HG02885 (cell line): Measurements from ENCODE around the gene KDM8.

Source experiments
- ATAC-seq: cut with Tn5 transposase; IDR thresholded peaks from one replicate; pipeline ENCODE4 v1.9.1; 2021; ENCODE audit warnings: mild to moderate bottlenecking; ENCODE audit not compliant: unreplicated experiment, poor library complexity

KDM8 gene

GRCh38 chr16:27228621-27229501, 25.5 kb downstream of the KDM8 start:
- no peak for ATAC-seq

DNA sequence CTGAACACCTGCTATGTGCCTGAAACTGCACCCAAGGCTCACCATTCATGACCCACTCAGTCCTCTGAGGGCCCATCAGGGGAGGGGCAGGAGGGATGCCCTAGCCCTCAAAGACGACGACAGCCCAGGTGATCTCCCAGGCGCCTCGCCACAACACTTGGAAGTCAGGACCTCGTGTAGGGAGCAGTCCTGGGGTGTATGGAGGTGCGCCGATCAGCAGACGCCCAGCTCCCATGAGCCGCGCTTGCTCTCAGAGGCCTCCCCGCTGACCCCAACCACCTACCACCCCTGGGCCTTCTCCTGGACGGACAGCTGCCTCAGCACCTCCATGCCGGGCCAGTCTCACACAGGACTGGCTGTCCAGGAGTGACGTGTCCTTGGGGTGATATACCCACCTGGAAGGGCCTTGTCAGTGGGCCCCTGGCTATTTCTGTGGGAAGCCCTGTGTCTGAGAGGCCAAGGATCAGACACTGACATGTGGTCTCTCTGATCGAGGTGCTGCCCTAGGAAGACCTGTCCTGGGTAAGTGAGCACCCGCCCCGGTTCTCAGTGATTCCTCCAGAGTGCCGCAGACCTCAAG, 26.7 kb downstream of the KDM8 start:
- no peak for ATAC-seq

DNA sequence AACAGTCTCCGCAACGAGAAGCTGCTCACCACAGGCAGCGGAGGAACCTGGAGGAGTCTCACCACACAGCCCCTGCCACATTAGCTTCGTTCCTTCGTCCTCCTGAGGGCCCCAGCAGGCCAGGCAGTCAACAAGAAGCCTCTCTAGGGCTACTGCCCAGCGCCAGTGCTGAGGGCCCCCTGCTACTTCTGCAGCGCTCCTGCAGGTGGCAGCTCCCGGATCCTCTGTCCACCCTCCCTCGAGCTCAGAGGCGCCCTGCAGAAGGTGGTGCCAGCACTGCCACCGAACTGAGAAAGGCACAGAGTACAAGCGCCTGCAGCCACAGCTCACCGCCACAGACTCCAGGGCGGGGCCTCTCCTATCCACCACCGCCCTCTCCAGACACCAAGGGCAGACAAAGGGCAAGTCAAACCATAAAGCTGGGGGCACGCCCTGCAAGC, 27.3 kb downstream of the KDM8 start:
- no peak for ATAC-seq

- ATAC-seq: no peak
Observed at GRCh38 chr16:27231692-27232060, 28.4 kb downstream of the KDM8 start.

DNA sequence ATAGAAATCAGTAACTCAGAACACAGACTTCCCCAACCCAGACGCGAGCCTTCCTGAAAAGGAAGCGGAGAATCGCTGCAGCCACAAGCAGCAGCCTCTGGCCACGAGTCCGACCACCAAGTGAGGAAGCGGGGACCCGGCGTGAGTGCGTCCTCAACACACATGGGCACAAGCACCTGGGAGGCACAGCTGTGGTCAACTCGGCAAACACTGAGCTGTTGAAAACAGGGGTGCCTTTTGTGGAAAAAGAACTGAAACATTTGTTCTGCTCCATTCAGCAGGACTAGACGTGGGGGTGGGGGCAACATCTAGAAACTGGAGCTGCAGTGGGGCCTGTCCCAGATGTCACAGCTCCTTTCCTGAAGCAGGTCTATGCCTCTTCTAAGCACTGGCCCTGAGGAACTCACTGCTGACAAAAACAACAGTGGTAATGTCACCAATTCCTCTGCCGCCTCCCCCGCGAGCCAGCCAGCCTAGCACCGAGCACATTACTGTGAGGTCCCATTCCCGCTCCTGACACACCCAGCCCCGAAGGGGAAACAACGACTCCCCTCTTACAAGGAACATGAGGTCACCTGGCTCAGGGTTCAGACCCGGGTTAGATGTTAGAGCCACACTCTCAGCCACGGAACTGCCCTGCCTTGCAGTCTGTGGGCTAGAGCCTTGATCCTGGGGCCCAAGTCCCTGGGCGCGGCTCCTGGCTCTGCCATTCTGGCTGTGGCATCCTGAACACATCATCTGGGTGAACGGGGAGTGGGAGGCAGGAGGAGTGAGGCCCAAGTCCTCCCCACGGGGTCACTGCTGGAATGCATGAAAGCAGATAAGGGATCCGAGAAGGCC, 29.0 kb downstream of the KDM8 start:
- ATAC-seq: no peak

GRCh38 chr16:27232901-27233625, 29.7 kb downstream of the KDM8 start:
- no peak for ATAC-seq

- no peak for ATAC-seq
Observed at GRCh38 chr16:27233731-27234130, 30.4 kb downstream of the KDM8 start.

DNA sequence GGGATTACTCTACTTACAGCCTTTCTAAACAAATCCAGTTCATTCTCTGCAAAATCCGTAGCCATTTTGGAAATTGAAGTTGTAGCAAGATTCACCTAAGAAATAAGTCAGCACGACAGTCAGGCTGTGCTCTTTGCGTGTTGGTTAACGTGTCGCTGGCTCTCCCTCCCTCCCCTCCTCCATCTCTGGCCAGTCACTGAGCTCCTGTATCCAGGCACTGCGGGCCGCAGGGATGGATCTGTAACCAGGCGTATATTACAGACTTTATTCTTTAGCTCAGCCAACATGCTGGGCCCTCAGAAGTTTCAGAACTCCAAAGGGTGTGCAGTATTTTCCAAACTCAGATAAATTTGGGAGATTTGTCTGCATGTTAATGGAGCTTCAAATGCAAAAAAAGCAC, 30.8 kb downstream of the KDM8 start:
- no peak for ATAC-seq

GRCh38 chr16:27234603-27235002, 31.3 kb downstream of the KDM8 start:
- ATAC-seq: no peak

DNA sequence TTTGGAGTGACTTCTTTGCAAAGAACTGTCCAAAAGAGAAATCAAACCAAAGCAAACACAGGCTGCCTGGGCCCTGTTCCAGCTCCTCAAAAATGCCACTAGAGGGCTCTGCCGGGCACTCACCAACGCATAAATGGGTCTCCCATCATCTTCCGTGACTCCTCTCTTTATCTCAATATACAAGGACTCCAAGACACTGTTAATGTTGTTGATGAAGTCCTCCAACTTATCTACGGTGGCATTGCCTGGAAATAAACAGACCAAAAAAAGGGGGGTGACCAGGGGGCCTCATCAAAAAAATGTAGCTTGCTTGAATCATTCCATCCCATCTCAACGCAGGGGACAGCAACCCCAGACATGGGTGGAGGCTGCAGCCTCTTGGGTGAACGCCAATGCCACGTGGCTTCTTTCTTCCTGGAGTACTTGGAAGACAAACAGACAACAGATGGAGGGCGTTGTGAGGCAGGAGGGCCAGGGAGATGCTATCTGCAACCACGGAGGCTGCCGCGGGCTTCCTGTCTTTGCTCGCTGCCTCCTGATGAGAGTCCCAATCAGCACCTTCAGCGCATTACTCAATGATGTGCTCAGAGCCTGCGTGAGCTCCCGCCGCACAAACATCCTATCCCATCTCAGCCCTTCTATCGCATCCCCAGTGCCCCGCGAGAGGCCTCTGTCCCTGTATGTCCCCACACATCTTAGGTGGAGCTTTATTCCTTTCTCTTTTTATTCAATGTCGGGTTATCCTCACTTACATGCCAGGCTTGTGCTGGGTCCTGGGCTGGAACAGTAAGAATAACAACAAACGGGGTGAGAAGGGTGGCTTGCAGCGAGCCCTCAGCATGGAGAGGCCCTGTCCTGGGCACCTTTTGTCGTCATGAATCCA, 32.0 kb downstream of the KDM8 start:
- no peak for ATAC-seq

DNA sequence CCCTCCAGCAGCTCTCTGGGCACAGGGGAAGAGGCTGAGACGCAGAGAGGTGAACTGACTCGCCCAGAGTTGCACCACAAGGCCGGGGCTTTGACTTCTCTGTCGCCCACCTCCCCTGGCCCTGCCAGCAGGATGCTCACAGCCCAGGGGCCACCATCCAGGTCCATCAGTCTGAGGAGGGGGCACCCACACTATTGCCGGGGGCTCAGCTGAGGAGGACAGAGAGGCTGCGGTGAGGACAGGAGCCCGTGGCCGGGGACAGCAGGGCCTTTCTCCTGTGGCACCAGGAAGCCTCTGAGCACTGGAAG, 32.6 kb downstream of the KDM8 start:
- no peak for ATAC-seq

- no peak for ATAC-seq
Observed at GRCh38 chr16:27236635-27237218, 33.4 kb downstream of the KDM8 start.

GRCh38 chr16:27237219-27238015, 34.1 kb downstream of the KDM8 start:
- ATAC-seq: peak; percentile 73

DNA sequence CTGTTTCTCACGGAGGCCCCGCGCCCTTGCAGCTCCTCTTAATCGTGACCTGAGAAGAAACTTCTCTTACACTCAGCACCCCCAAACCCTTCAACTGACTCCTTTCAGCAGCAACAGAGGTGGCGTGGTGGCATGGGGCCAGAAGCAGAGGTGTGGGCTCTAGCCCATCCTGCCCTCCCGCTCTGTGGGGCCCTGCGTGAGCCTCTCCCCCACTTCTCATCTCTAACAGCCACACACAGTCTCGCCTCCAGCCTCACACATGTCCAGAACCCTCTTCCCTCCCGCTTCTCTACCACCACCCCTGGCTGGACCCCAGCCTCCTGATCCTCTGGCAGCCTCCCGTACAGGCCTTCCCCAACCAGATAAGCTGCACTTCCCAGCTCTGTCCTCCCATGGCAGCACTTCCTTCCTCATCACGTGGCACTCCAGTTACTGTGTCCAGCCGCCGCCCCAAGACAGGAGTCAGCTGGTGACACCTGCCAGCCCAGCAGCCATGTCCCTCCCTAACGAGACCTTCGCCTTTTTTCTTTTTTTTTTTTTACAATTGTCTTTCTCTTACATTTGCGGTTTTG, 34.8 kb downstream of the KDM8 start:
- peak; percentile 25 for ATAC-seq

- no peak for ATAC-seq
Observed at GRCh38 chr16:27238591-27238990, 35.3 kb downstream of the KDM8 start.

- ATAC-seq: no peak
Observed at GRCh38 chr16:27239026-27239425, 35.7 kb downstream of the KDM8 start.

DNA sequence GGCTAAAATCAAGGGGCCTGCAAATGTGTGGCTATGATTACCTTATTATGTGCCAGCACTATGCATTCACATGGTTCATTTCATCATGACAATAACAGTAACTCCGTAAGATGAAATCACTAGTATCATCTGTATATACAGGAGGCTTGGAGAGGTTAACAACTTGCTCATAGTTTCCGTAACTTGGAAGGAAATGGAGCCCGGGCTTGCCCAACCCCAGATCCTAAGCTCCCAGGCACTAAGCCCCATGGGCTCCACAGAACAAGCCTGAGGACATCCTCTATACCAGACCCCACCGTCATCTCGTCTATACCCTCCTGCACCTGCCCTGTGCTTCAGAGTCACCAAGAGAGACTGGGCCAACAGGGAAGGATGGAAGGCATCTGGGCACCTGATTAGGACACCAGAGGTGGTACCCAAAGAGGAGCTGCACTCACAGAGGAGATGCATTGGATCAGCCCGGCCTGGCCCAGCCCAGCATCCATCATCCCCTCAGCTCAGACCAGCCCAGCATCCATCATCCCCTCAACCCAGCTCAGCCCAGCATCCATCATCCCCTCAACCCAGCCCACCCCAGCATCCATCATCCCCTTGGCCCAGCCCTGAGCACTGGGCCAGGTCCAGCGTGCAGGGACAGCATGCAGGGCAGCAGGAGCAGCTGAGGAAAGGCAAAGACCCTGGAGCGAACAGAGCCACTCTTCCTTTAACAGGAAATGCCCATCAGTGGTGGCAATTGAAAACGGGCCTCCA, 36.8 kb downstream of the KDM8 start:
- ATAC-seq: no peak
